ENCODE measurements around the gene DR1.

The DR1 gene

GRCh38 chr1:93399781-93400180, 54.1 kb downstream of the DR1 start:
- DNase-seq = no peak

GRCh38 chr1:93408203-93408602, 62.5 kb downstream of the DR1 start:
- no peak for DNase-seq

GRCh38 chr1:93411000-93411399, 65.3 kb downstream of the DR1 start:
- DNase-seq = no peak

- no peak for DNase-seq
Measured at GRCh38 chr1:93414749-93415148, 69.0 kb downstream of the DR1 start.

GRCh38 chr1:93415296-93415695, 69.6 kb downstream of the DR1 start:
- no peak for DNase-seq

- DNase-seq = no peak
Measured at GRCh38 chr1:93416183-93416582, 70.5 kb downstream of the DR1 start.
